Measurements from ENCODE around the gene CRYGN. TPM values are rescaled to one million over a fixed set of nuclear protein-coding genes. Genes with fewer than 3 reads are reported as not detected.

Gene CRYGN
- total RNA-seq, 2 donors from 2014 or later = not detected

DNA sequence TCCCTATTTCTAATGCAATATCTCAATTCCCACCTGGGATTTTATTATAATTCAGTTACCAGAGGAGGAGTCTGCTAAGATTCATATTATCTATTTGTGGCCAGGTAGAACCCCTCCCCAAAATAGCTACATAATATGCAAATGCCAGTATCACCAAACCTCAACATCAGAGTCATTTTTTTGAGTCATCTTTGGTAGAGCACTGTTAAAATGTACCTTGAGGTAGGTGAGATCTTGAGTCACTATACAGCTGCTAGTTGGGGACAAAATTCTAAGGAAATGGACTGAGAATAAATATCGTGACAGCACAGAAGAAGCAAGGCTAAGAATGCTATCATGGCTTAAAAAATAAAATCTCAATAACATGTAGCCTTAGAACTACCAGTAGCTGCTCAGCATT lies 4.7 kb upstream of the CRYGN start:
- intact Hi-C loops (cut with DNase I) = loop anchor here (5.0 kb wide), 1 partner anchor 132 kb away; no protein-coding TSS in a partner anchor
- peaks cover 8% of the 10 kb centered on the region for H3K27me3 ChIP-seq
- TF ChIP-seq, protein P1, sequence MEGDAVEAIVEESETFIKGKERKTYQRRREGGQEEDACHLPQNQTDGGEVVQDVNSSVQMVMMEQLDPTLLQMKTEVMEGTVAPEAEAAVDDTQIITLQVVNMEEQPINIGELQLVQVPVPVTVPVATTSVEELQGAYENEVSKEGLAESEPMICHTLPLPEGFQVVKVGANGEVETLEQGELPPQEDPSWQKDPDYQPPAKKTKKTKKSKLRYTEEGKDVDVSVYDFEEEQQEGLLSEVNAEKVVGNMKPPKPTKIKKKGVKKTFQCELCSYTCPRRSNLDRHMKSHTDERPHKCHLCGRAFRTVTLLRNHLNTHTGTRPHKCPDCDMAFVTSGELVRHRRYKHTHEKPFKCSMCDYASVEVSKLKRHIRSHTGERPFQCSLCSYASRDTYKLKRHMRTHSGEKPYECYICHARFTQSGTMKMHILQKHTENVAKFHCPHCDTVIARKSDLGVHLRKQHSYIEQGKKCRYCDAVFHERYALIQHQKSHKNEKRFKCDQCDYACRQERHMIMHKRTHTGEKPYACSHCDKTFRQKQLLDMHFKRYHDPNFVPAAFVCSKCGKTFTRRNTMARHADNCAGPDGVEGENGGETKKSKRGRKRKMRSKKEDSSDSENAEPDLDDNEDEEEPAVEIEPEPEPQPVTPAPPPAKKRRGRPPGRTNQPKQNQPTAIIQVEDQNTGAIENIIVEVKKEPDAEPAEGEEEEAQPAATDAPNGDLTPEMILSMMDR (IDR thresholded peaks at IDR 0.05) = no peak
- no peaks in the 10 kb centered on the region for H3K9me3 ChIP-seq
- DNase-seq = no peak
- H3K9ac ChIP-seq (ENCODE audit: low read depth in 2 of 2, low read length in 2 of 2) = no peak overlapping the region
- no peak overlapping the region for H3K27ac ChIP-seq
- H3K4me3 ChIP-seq = no peak overlapping the region
- peaks cover 3% of the 10 kb centered on the region for H3K4me1 ChIP-seq
- no peaks in the 10 kb centered on the region for H3K36me3 ChIP-seq

GRCh38 chr7:151442776-151443496 lies 3.0 kb upstream of the CRYGN start:
- Histone ChIP-seq H3K27ac (no peak overlapping the region), H3K27me3 (peaks cover 8% of the 10 kb centered on the region), H3K9me3 (no peaks in the 10 kb centered on the region), H3K9ac (ENCODE audit: low read depth in 2 of 2, low read length in 2 of 2) (no peak overlapping the region), H3K4me1 (no peaks in the 10 kb centered on the region), H3K36me3 (no peaks in the 10 kb centered on the region), H3K4me3 (no peak overlapping the region)
- intact Hi-C loops (cut with DNase I) = no loop called here
- TF ChIP-seq, protein P1 (IDR thresholded peaks at IDR 0.05) = no peak
- no peak for DNase-seq

DNA sequence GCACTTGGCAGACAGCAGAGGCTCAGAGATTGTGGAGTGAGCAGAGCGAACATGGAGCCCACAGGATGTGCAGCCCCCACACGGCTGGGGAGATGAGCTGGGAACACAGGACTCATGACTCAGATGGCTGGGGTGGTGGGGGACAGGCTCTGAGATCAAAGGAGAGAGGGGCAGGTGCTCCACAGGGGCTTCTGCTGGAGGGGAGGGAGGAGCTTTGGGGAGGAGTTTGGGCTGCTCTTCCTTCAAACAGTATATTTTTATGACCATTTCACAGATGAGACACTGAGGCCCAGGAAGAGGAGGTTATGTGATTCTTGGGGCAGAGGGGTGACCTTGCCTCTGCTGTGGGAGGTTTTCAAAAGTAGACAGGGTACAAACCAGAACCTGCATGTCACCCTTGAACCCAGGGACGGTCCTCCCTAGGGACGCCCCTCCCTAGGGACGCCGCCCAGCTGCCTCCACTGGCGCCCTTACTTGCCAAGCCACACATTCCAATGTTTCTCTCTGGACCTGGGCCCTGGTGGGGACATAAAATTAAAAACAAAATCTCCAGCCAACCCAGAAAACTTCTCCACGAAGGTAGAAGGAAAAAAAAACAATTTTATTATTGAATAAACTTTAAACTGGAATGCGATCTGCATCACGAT lies 981 bp upstream of the CRYGN start:
- Histone ChIP-seq H3K9ac (ENCODE audit: low read depth in 2 of 2, low read length in 2 of 2) (no peak overlapping the region), H3K36me3 (no peaks in the 10 kb centered on the region), H3K27ac (no peak overlapping the region), H3K4me3 (no peak overlapping the region), H3K9me3 (no peaks in the 10 kb centered on the region), H3K4me1 (no peaks in the 10 kb centered on the region), H3K27me3 (peaks cover 8% of the 10 kb centered on the region)
- DNase-seq = no peak
- TF ChIP-seq, protein P1 (IDR thresholded peaks at IDR 0.05) = no peak
- intact Hi-C loops (cut with DNase I) = no loop called here

DNA sequence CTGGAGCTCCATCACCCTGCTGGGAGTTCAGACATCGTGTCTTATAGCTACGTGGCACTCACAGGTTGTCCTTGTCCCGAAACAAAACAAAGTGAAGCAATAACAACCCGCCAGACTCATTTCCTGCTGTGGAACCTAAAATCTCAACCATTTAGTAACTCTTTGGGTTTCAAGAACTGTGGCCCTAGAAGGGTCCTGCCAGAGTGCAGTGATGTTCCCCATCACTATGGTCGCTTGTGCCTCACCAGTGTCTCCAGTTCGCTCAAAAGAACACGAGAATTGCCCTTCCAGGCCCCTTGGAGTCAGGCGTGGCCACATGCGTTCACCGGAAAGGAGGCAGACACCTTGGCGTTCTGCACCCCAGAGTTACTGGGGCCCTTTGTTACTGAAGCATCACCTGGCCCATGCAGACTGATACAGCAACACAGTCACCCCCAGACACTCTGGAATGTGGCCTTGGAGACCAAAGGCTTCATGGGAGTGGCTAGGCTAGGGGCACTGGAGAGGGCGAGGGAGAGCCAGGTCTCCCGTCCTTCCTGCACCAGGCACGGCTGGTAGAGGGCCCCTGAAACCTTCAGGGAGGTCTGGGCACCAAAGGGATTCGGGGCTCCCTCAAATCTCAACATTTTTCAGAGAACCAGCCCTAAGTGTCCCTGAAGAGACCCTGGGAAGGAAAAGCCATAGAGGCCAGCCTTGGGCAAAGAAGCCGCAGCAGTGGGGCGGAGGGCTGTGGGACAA lies 908 bp downstream of the CRYGN start:
- TF ChIP-seq, protein P1 (IDR thresholded peaks at IDR 0.05) = no peak
- no peaks in the 10 kb centered on the region for H3K36me3 ChIP-seq
- H3K4me3 ChIP-seq = no peak overlapping the region
- no peak for DNase-seq
- no peak overlapping the region for H3K9ac ChIP-seq (ENCODE audit: low read depth in 2 of 2, low read length in 2 of 2)
- H3K27me3 ChIP-seq = peaks cover 8% of the 10 kb centered on the region
- H3K9me3 ChIP-seq = no peaks in the 10 kb centered on the region
- intact Hi-C loops (cut with DNase I) = no loop called here
- no peaks in the 10 kb centered on the region for H3K4me1 ChIP-seq
- H3K27ac ChIP-seq = no peak overlapping the region

- TF ChIP-seq, protein P1 (IDR thresholded peaks at IDR 0.05) = no peak
- Histone ChIP-seq H3K4me3 (no peak overlapping the region), H3K36me3 (no peaks in the 10 kb centered on the region), H3K9me3 (no peaks in the 10 kb centered on the region), H3K4me1 (no peaks in the 10 kb centered on the region), H3K27ac (no peak overlapping the region), H3K9ac (ENCODE audit: low read depth in 2 of 2, low read length in 2 of 2) (no peak overlapping the region), H3K27me3 (peaks cover 8% of the 10 kb centered on the region)
- intact Hi-C loops (cut with DNase I) = no loop called here
- DNase-seq = no peak
Measured at GRCh38 chr7:151437866-151438516, 1.9 kb downstream of the CRYGN start.
